H1 (cell line): ENCODE measurements around the gene OCLN. TPM values are rescaled to one million over a fixed set of nuclear protein-coding genes. Genes with fewer than 3 reads are reported as not detected.
"Not testable (repeated sequence)": the region's sequence is repeated elsewhere in the genome, so short reads cannot be mapped to it uniquely, and the experiment has no call there.

ENCODE experiments used
- CTCF ChIA-PET: fragments of 300-600 bp; sonication (Branson Sonifier 250); formaldehyde crosslinking; loops from one replicate; lab custom pipeline; 2021; ENCODE audit not compliant: partially characterized antibody; lab: Charles Lee
- POLR2A ChIA-PET: fragments of 300-600 bp; sonication (Branson Sonifier 250); formaldehyde crosslinking; loops from one replicate; lab custom pipeline; 2021; ENCODE audit warnings: inconsistent platforms; ENCODE audit not compliant: partially characterized antibody; lab: Charles Lee
- DNase-seq, 2 experiments: peaks; one replicate each; pipeline versions ENCODE4 v3.0.0 to v3.0.0-alpha.2; 2010 to 2022; ENCODE audit warnings: low spot score in 2 of 2, low read depth in 1 of 2, mixed read lengths in 1 of 2
- FAIRE-seq: peaks from 2 replicates; lab custom pipeline; 2011; peaks lifted over from hg19 to GRCh38; lab: Jason Lieb, UNC
- H2AFZ ChIP-seq: 2 replicates; pipeline ENCODE4 v1.8.1; 2012; ENCODE audit warnings: low read length, inconsistent platforms
- H2AK5ac ChIP-seq: 2 replicates; pipeline ENCODE4 v1.6.1; 2013; ENCODE audit warnings: low read depth, low read length
- H2BK120ac ChIP-seq: replicated peaks from 2 replicates; pipeline ENCODE3; 2013; ENCODE audit warnings: low read depth, low read length, inconsistent platforms
- H2BK12ac ChIP-seq: 2 replicates; pipeline ENCODE4 v1.6.1; 2013; ENCODE audit warnings: low read depth, low read length
- H2BK15ac ChIP-seq: 2 replicates; pipeline ENCODE4 v1.6.1; 2013; ENCODE audit warnings: low read length
- H2BK20ac ChIP-seq: 2 replicates; pipeline ENCODE4 v1.6.1; 2013; ENCODE audit warnings: low read length
- H2BK5ac ChIP-seq: 2 replicates; pipeline ENCODE4 v1.6.1; 2013; ENCODE audit warnings: low read depth, low read length
- H3K14ac ChIP-seq: 2 replicates; pipeline ENCODE4 v1.6.1; 2013; ENCODE audit warnings: inconsistent platforms; ENCODE audit not compliant: insufficient read length
- H3K18ac ChIP-seq: 2 replicates; pipeline ENCODE4 v1.6.1; 2013; ENCODE audit warnings: low read length; ENCODE audit errors: extremely low read depth
- H3K23ac ChIP-seq: 2 replicates; pipeline ENCODE4 v1.6.1; 2013; ENCODE audit warnings: inconsistent platforms; ENCODE audit not compliant: insufficient read length
- H3K23me2 ChIP-seq: 2 replicates; pipeline ENCODE4 v1.6.1; 2013; ENCODE audit warnings: low read depth, low read length
- H3K27ac ChIP-seq: 2 replicates; pipeline ENCODE4 v1.6.1; 2011; ENCODE audit warnings: low read depth, low read length, inconsistent platforms
- H3K27me3 ChIP-seq, 4 experiments: replicated peaks in 1 of 4; 1 replicate in 1 of 4; 2 replicates in 3 of 4; pipeline versions ENCODE4 v1.6.1 to v1.8.1; 2011 to 2013; ENCODE audit warnings: low read length in 3 of 4, mild to moderate bottlenecking in 3 of 4, inconsistent platforms in 2 of 4, mixed read lengths in 2 of 4, moderate library complexity in 1 of 4; ENCODE audit not compliant: control insufficient read depth in 3 of 4, insufficient read depth in 3 of 4; ENCODE audit errors: extremely low read depth in 1 of 4
- H3K36me3 ChIP-seq, 4 experiments: 2 replicates each; pipeline versions ENCODE4 v1.6.1 to v1.8.1; 2011 to 2013; ENCODE audit warnings: mild to moderate bottlenecking in 4 of 4, low read length in 3 of 4, moderate library complexity in 2 of 4, control low read depth in 1 of 4, inconsistent platforms in 1 of 4; ENCODE audit not compliant: insufficient read depth in 4 of 4, control insufficient read depth in 2 of 4
- H3K4ac ChIP-seq: replicated peaks from 2 replicates; pipeline ENCODE3; 2013; ENCODE audit warnings: low read length, low read depth, mixed read lengths, inconsistent platforms; ENCODE audit not compliant: insufficient read length
- H3K4me1 ChIP-seq, 4 experiments: replicated peaks in 1 of 4; 1 replicate in 1 of 4; 2 replicates in 3 of 4; pipeline versions ENCODE4 v1.6.1 to v1.8.1; 2011 to 2013; ENCODE audit warnings: low read length in 3 of 4, inconsistent platforms in 2 of 4, mixed read lengths in 1 of 4; ENCODE audit not compliant: insufficient read depth in 4 of 4, control insufficient read depth in 3 of 4
- H3K4me2 ChIP-seq, 2 experiments: 2 replicates each; pipeline versions ENCODE4 v1.6.1 to v1.8.1; 2011 to 2013; ENCODE audit warnings: low read depth in 2 of 2, low read length in 2 of 2, control low read depth in 1 of 2, inconsistent platforms in 1 of 2, mild to moderate bottlenecking in 1 of 2; ENCODE audit not compliant: insufficient read depth in 1 of 2
- H3K4me3 ChIP-seq, 4 experiments: fragments of 200-600, 300-600 bp in 1 of 4; sonication (generic), shearing (Covaris generic), sonication (Bioruptor Twin) in 1 of 4; 2 replicates each; pipeline versions ENCODE4 v1.5.1 to v1.8.1; 2011 to 2016; ENCODE audit warnings: low read length in 4 of 4, low read depth in 3 of 4, control low read depth in 2 of 4, inconsistent platforms in 2 of 4, mild to moderate bottlenecking in 2 of 4, mixed read lengths in 1 of 4, moderate library complexity in 1 of 4; ENCODE audit not compliant: insufficient read depth in 2 of 4; ENCODE audit errors: extremely low read depth in 1 of 4
- H3K56ac ChIP-seq: replicated peaks from 2 replicates; pipeline ENCODE3; 2013; ENCODE audit warnings: low read depth, mild to moderate bottlenecking, mixed read lengths, low read length, inconsistent platforms; ENCODE audit not compliant: insufficient read length
- H3K79me1 ChIP-seq: 2 replicates; pipeline ENCODE4 v1.6.1; 2013; ENCODE audit warnings: low read depth, low read length, control low read depth
- H3K79me2 ChIP-seq, 2 experiments: 2 replicates each; pipeline versions ENCODE4 v1.6.1 to v1.8.1; 2012 to 2013; ENCODE audit warnings: low read length in 2 of 2, mild to moderate bottlenecking in 2 of 2, inconsistent platforms in 1 of 2; ENCODE audit not compliant: insufficient read depth in 2 of 2, control insufficient read depth in 1 of 2
- H3K9ac ChIP-seq, 4 experiments: replicated peaks in 1 of 4; 1 replicate in 1 of 4; 2 replicates in 3 of 4; pipeline versions ENCODE4 v1.6.1 to v1.8.1; 2011 to 2013; ENCODE audit warnings: low read depth in 3 of 4, low read length in 3 of 4, control low read depth in 2 of 4, mild to moderate bottlenecking in 2 of 4, moderate library complexity in 2 of 4, inconsistent platforms in 1 of 4; ENCODE audit errors: extremely low read depth in 1 of 4
- H3K9me3 ChIP-seq, 2 experiments: 2 replicates each; pipeline versions ENCODE4 v1.6.1 to v1.8.1; 2012 to 2013; ENCODE audit warnings: mild to moderate bottlenecking in 2 of 2, moderate library complexity in 2 of 2, control low read depth in 1 of 2, inconsistent platforms in 1 of 2, low read depth in 1 of 2, low read length in 1 of 2, mixed read lengths in 1 of 2; ENCODE audit not compliant: insufficient read depth in 2 of 2
- H4K20me1 ChIP-seq, 2 experiments: replicated peaks in 1 of 2; 2 replicates each; pipeline versions ENCODE3 to v1.8.1; 2011 to 2013; ENCODE audit warnings: inconsistent platforms in 2 of 2, low read length in 2 of 2, mild to moderate bottlenecking in 1 of 2; ENCODE audit not compliant: insufficient read depth in 2 of 2, control insufficient read depth in 1 of 2
- H4K5ac ChIP-seq: 2 replicates; pipeline ENCODE4 v1.6.1; 2013; ENCODE audit warnings: low read length, low read depth, mixed read lengths, inconsistent platforms; ENCODE audit not compliant: insufficient read length
- H4K8ac ChIP-seq: 2 replicates; pipeline ENCODE4 v1.8.0; 2013; ENCODE audit warnings: mild to moderate bottlenecking, moderate library complexity, low read length, inconsistent platforms; ENCODE audit not compliant: insufficient read depth; ENCODE audit errors: extremely low read depth
- H4K91ac ChIP-seq: replicated peaks from 2 replicates; pipeline ENCODE3; 2013; ENCODE audit warnings: low read length, mixed read lengths, inconsistent platforms; ENCODE audit not compliant: insufficient read length
- WGBS, 2 experiments: shearing (Covaris generic) in 1 of 2; methylation state at CpG; one replicate each; pipeline versions ENCODE4 v1.1.6 to v1.1.7; 2013 to 2015; ENCODE audit warnings: low lambda C conversion rate in 2 of 2, mixed read lengths in 2 of 2, inconsistent platforms in 1 of 2, low coverage in 1 of 2, missing lambda C conversion rate in 1 of 2; ENCODE audit not compliant: insufficient replicate concordance in 2 of 2, insufficient coverage in 1 of 2, insufficient read length in 1 of 2; ENCODE audit errors: extremely low coverage in 1 of 2, missing lambda C conversion rate in 1 of 2; 5-methylcytosine and 5-hydroxymethylcytosine counted together
- polyA plus RNA-seq, 7 experiments: library from polyadenylated mRNA; depleted of rRNA in 3 of 7; stranded (reverse) in 5 of 7; unstranded in 2 of 7; fragments of >200 nt in 5 of 7; fragments of 200-250 nt in 2 of 7; gene quantifications; 1 replicate in 5 of 7; 2 replicates in 1 of 7; 4 replicates in 1 of 7; pipeline versions ENCODE4 v1.2.1 to v1.2.3, GENCODE V29; 2011 to 2013; ENCODE audit warnings: missing spikeins in 2 of 7, mixed read lengths in 2 of 7
- total RNA-seq: library from RNA; stranded (reverse); fragmentation: NEBNext Ultra II Directional; extraction: Animal tissue kit (Norgen Biotek cat#: 25700); gene quantifications from 2 replicates; pipeline ENCODE4 v1.2.1, GENCODE V29; 2021

OCLN gene
- total and polyA plus RNA-seq, 2 of the 8 experiments (the other 6 are each of a cell fraction or from before 2014, with no cell fraction given) = 27.9 to 85.5 TPM

DNA sequence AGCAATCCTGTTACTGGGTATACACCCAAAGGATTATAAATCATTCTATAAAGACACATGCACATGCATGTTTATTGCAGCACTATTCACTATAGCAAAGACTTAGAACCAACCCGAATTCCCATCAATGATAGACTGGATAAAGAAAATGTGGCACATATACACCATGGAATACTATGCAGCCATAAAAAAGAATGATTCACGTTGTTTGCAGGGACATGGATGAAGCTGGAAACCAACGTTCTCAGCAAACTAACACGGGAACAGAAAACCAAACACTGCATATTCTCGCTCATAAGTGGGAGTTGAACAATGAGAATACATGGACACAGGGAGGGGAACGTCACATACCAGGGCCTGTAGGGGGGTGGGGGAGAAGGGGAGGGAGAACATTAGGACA, 21.1 kb upstream of the OCLN start:
- H2AFZ ChIP-seq, H3K4ac ChIP-seq, H3K36me3 ChIP-seq, H4K91ac ChIP-seq, H3K23me2 ChIP-seq, H3K27me3 ChIP-seq, H2BK12ac ChIP-seq, H2AK5ac ChIP-seq, H2BK120ac ChIP-seq, H4K5ac ChIP-seq, H3K4me2 ChIP-seq, H4K20me1 ChIP-seq, H3K4me3 ChIP-seq, H4K8ac ChIP-seq, H3K9ac ChIP-seq, H3K4me1 ChIP-seq, H3K18ac ChIP-seq, H3K14ac ChIP-seq, FAIRE-seq, H3K23ac ChIP-seq, H3K27ac ChIP-seq, CTCF ChIA-PET, H3K9me3 ChIP-seq, H3K79me2 ChIP-seq, H2BK5ac ChIP-seq, H2BK20ac ChIP-seq, H3K79me1 ChIP-seq, H2BK15ac ChIP-seq, H3K56ac ChIP-seq, DNase-seq: not testable (repeated sequence)
- POLR2A ChIA-PET = interaction anchor here (0.6 kb wide), 1 partner anchor 339 kb away, joined by 3 read pairs; no protein-coding TSS in a partner anchor
- 89% methylated on average over 6 of the region's 6 CpGs; no CpG with 5 or more reads in 1 of the 2 experiments for WGBS, 2 experiments

DNA sequence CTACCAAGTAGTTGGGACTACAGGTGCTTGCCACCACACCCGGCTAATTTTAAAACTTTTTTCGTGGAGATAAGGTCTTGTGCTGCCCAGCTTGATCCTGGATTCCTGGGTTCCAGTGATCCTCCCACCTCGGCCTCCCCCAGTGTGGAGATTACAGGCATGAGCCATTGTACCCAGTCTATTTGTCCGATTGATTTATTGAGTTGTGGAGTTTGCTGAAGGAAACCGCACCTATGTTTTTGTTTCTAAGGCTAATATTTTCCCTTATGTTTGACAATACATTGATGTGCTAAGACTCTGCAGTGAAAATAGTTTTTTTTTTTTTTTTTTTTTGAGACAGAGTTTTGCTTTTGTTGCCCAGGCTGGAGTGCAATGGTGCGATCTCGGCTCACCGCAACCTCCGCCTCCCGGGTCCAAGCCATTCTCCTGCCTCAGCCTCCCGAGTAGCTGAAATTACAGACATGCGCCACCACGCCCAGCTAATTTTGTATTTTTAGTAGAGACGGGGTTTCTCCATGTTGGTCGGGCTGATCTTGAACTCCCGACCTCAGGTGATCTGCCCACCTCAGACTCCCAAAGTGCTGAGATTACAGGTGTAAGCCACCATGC, 20.0 kb upstream of the OCLN start:
- H3K4ac ChIP-seq, H3K56ac ChIP-seq, H3K27me3 ChIP-seq, H3K18ac ChIP-seq, H3K9me3 ChIP-seq, H3K36me3 ChIP-seq, H3K4me3 ChIP-seq, H3K27ac ChIP-seq, H4K20me1 ChIP-seq, H3K79me2 ChIP-seq, H2AFZ ChIP-seq, H3K4me1 ChIP-seq, H3K9ac ChIP-seq, H3K23ac ChIP-seq, H3K79me1 ChIP-seq, H3K23me2 ChIP-seq, DNase-seq, H2BK20ac ChIP-seq, H4K8ac ChIP-seq, H2BK15ac ChIP-seq, H4K91ac ChIP-seq, FAIRE-seq, H2BK5ac ChIP-seq, H2BK12ac ChIP-seq, H4K5ac ChIP-seq, CTCF ChIA-PET, H2AK5ac ChIP-seq, H2BK120ac ChIP-seq, H3K14ac ChIP-seq, H3K4me2 ChIP-seq: not testable (repeated sequence)
- WGBS, 2 experiments = 95% methylated on average over 16 of the region's 16 CpGs; no CpG with 5 or more reads in 1 of the 2 experiments
- POLR2A ChIA-PET = interaction anchor here (1.2 kb wide), 1 partner anchor 29 kb away, joined by 3 read pairs; no protein-coding TSS in a partner anchor
